Natural killer cell (primary cell): ENCODE measurements around the gene TFAM. TPM values are rescaled to one million over a fixed set of nuclear protein-coding genes. Genes with fewer than 3 reads are reported as not detected.

Source experiments
- ATAC-seq, 3 donors: fragments of 150-1000 bp in 2 of 3; fragments of 200-7000 bp in 1 of 3; cut with Tn5 transposase; 1 replicate in 1 of 3; 2 replicates in 2 of 3; pipeline ENCODE4 v1.10.0; 2021; ENCODE audit warnings: mild to moderate bottlenecking in 2 of 3, moderate library complexity in 2 of 3
- DNase-seq, 2 donors: peaks; one replicate each; pipeline versions ENCODE4 v3.0.0 to v3.0.0-alpha.2; 2013 to 2021; ENCODE audit warnings: mixed read lengths in 1 of 2
- H3K27ac ChIP-seq: one replicate; pipeline ENCODE4 v1.5.1; 2013; ENCODE audit warnings: mild to moderate bottlenecking, low read length
- H3K27me3 ChIP-seq: one replicate; pipeline ENCODE4 v1.6.1; 2013; ENCODE audit warnings: low read length; ENCODE audit not compliant: control insufficient read depth, insufficient read depth
- H3K36me3 ChIP-seq: one replicate; pipeline ENCODE4 v1.6.1; 2013; ENCODE audit warnings: low read length; ENCODE audit not compliant: control insufficient read depth, insufficient read depth
- H3K4me1 ChIP-seq: one replicate; pipeline ENCODE4 v1.6.1; 2013; ENCODE audit warnings: low read length; ENCODE audit not compliant: control insufficient read depth, insufficient read depth
- H3K4me3 ChIP-seq: one replicate; pipeline ENCODE4 v1.5.1; 2013; ENCODE audit warnings: low read length
- H3K9me3 ChIP-seq: one replicate; pipeline ENCODE4 v1.6.1; 2013; ENCODE audit warnings: low read length; ENCODE audit not compliant: control insufficient read depth, insufficient read depth
- H3K27ac Mint-ChIP-seq, 2 donors: one replicate each; pipeline ENCODE4 v1.8.0; 2022; ENCODE audit warnings: mild to moderate bottlenecking in 2 of 2, mixed read lengths in 2 of 2, moderate library complexity in 1 of 2
- H3K27me3 Mint-ChIP-seq, 2 donors: one replicate each; pipeline ENCODE4 v1.8.0; 2022; ENCODE audit warnings: low read depth in 2 of 2, mixed read lengths in 2 of 2
- H3K36me3 Mint-ChIP-seq: one replicate; pipeline ENCODE4 v1.8.0; 2022; ENCODE audit warnings: mixed read lengths
- H3K4me1 Mint-ChIP-seq, 2 donors: one replicate each; pipeline ENCODE4 v1.8.0; 2022; ENCODE audit warnings: mixed read lengths in 2 of 2
- H3K4me3 Mint-ChIP-seq: one replicate; pipeline ENCODE4 v1.8.0; 2022; ENCODE audit warnings: mild to moderate bottlenecking, moderate library complexity, mixed read lengths
- H3K9me3 Mint-ChIP-seq, 2 donors: one replicate each; pipeline ENCODE4 v1.8.0; 2022; ENCODE audit warnings: mixed read lengths in 2 of 2
- CTCF ChIP-seq: fragments of 200-600 bp; IDR thresholded peaks from one replicate; pipeline ENCODE4 v1.8.0; 2022; ENCODE audit warnings: antibody characterized with exemption
- WGBS: methylation state at CpG from one replicate; pipeline ENCODE4 v1.1.7; 2013; ENCODE audit warnings: missing lambda C conversion rate; ENCODE audit not compliant: insufficient coverage; 5-methylcytosine and 5-hydroxymethylcytosine counted together
- intact Hi-C: fragments of 100-400 bp; cut with micrococcal nuclease; formaldehyde crosslinking; loops from one replicate; pipeline ENCODE4 v1.14.2; 2022
- total RNA-seq, 4 donors: library from RNA; stranded (reverse); fragments of 120-200 nt in 1 of 4; gene quantifications; one replicate each; pipeline versions ENCODE4 v1.2.3 to v1.2.4, GENCODE V29; 2013 to 2022

Gene TFAM
- total RNA-seq, 3 donors from 2014 or later (not counting 1 experiment from before 2014, with no cell fraction given): 29.1 to 34.3 (median 33.8) TPM

- Histone ChIP-seq H3K27me3 (no peaks in the 10 kb centered on the region), H3K27ac (no peak overlapping the region), H3K4me1 (no peaks in the 10 kb centered on the region), H3K4me3 (no peak overlapping the region), H3K36me3 (no peaks in the 10 kb centered on the region), H3K9me3 (peaks cover 3% of the 10 kb centered on the region)
- Mint-ChIP-seq H3K4me1 (no peaks in the 10 kb centered on the region), H3K36me3 (no peaks in the 10 kb centered on the region), H3K9me3 (peaks cover 6 to 9% of the 10 kb centered on the region in 2 donors), H3K27me3 (peaks cover 0 to under 1% of the 10 kb centered on the region in 2 donors), H3K27ac (no peak overlapping the region), H3K4me3 (no peak overlapping the region)
- intact Hi-C loops: no loop called here
- DNase-seq (no peak), ATAC-seq (no peak)
- no peak for TF ChIP-seq CTCF
- 89% methylated on average over 4 of the region's 6 CpGs for WGBS
These were observed 59.7 kb downstream of the TFAM start for GRCh38 chr10:58444876-58445275.

- Mint-ChIP-seq H3K36me3 (no peaks in the 10 kb centered on the region), H3K9me3 (peaks cover 0 to 5% of the 10 kb centered on the region in 2 donors), H3K27me3 (peaks cover 3 to 4% of the 10 kb centered on the region in 2 donors), H3K27ac (no peak overlapping the region), H3K4me1 (no peaks in the 10 kb centered on the region), H3K4me3 (no peak overlapping the region)
- Histone ChIP-seq H3K4me3 (no peak overlapping the region), H3K9me3 (peaks cover 3% of the 10 kb centered on the region), H3K4me1 (no peaks in the 10 kb centered on the region), H3K27me3 (no peaks in the 10 kb centered on the region), H3K27ac (no peak overlapping the region), H3K36me3 (no peaks in the 10 kb centered on the region)
- no peak for ATAC-seq
- intact Hi-C loops: no loop called here
- 95% methylated on average over 31 of the region's 31 CpGs for WGBS
- DNase-seq: no peak
- TF ChIP-seq CTCF: no peak
These were observed 63.1 kb downstream of the TFAM start for GRCh38 chr10:58448121-58448935.

Other genes starting within 250 kb of the TFAM start
- gene IPMK, start 117.5 kb upstream of the TFAM start, total RNA-seq: 1 to 10 TPM; 4.4 to 5.7 (median 4.6) TPM
- gene CISD1, start 116.2 kb upstream of the TFAM start, total RNA-seq: 10 to 100 TPM in 1 of 3 donors, 1 to 10 TPM in 2; 4.2 to 10.4 (median 5.3) TPM
- gene UBE2D1, start 50.4 kb upstream of the TFAM start, total RNA-seq: 10 to 100 TPM; 14.0 to 14.5 (median 14.4) TPM
- under 1 TPM in 1 of 3 donors, not detected in 2; 0.14 TPM for gene BICC1, start 127.5 kb downstream of the TFAM start, total RNA-seq